GM10248 (cell line): ENCODE data around the gene TMA7B.

ENCODE experiments used
- CTCF ChIA-PET: fragments of 300-600 bp; sonication (Branson Sonifier 250); formaldehyde crosslinking; extraction: SDS; loops from one replicate; lab custom pipeline; 2021; ENCODE audit warnings: antibody characterized with exemption; lab: Yijun Ruan, JAX
- POLR2A ChIA-PET: fragments of 350-650 bp; sonication (Branson Sonifier 250); formaldehyde crosslinking; extraction: SDS; loops from one replicate; lab custom pipeline; 2020; ENCODE audit warnings: antibody characterized with exemption; lab: Yijun Ruan, JAX
- DNase-seq: peaks from one replicate; pipeline ENCODE4 v3.0.0; 2012; ENCODE audit errors: extremely low spot score
- CTCF ChIP-seq: IDR thresholded peaks from 2 replicates; pipeline ENCODE4 v1.5.1; 2012; ENCODE audit warnings: mild to moderate bottlenecking, low read depth; ENCODE audit errors: extremely low read depth, missing control alignments, control extremely low read depth

The TMA7B gene

GRCh38 chr22:39962071-39962470 lies 1.9 kb downstream of the TMA7B start:
- ChIA-PET CTCF (interaction anchor here (1.2 to 2.2 kb wide), 2 partner anchors 19 to 29 kb away, joined by 3 to 5 read pairs; no protein-coding TSS in a partner anchor), POLR2A (no interaction called here)
- no peak for TF ChIP-seq CTCF
- DNase-seq, result no peak

GRCh38 chr22:39965748-39966147 lies 5.6 kb downstream of the TMA7B start:
- POLR2A ChIA-PET, result no interaction called here
- no peak for TF ChIP-seq CTCF
- CTCF ChIA-PET, result interaction anchor here (0.8 to 2.9 kb wide), 7 partner anchors 9 to 406 kb away, joined by 3 to 10 read pairs (median 5); no protein-coding TSS in a partner anchor

GRCh38 chr22:39966470-39966869 lies 6.3 kb downstream of the TMA7B start:
- ChIA-PET CTCF (interaction anchor here (0.8 to 2.9 kb wide), 6 partner anchors 10 to 407 kb away, joined by 3 to 10 read pairs (median 5); no protein-coding TSS in a partner anchor), POLR2A (no interaction called here)
- DNase-seq, result no peak
- no peak for TF ChIP-seq CTCF

More at GRCh38 chr22:39965748-39966147, 5.6 kb downstream of the TMA7B start:
- no peak for DNase-seq

GRCh38 chr22:39967103-39967829 lies 7.1 kb downstream of the TMA7B start:
- DNase-seq, result no peak
- TF ChIP-seq CTCF, result no peak
- CTCF ChIA-PET, result interaction anchor here (1.6 to 2.9 kb wide), 3 partner anchors 11 to 58 kb away, joined by 3 to 10 read pairs (median 7); no protein-coding TSS in a partner anchor
- POLR2A ChIA-PET, result no interaction called here

GRCh38 chr22:39967996-39968972 lies 8.1 kb downstream of the TMA7B start:
- CTCF ChIA-PET, result interaction anchor here (2.9 kb wide), 1 partner anchor 12 kb away, joined by 10 read pairs; no protein-coding TSS in a partner anchor
- DNase-seq, result no peak
- POLR2A ChIA-PET, result no interaction called here
- TF ChIP-seq CTCF, result no peak

GRCh38 chr22:39970742-39971141 lies 10.5 kb downstream of the TMA7B start:
- POLR2A ChIA-PET, result no interaction called here
- CTCF ChIA-PET, result interaction anchor here (1.0 to 1.1 kb wide), 2 partner anchors 11 to 24 kb away, joined by 3 read pairs; partner anchors contain the start of gene FAM83F
- DNase-seq, result no peak
- TF ChIP-seq CTCF, result no peak
